Raji (cell line): Measurements from ENCODE around the gene HOXA7.

Experiments
- POLR2A ChIP-seq: IDR thresholded peaks from 2 replicates; pipeline ENCODE4 v1.6.1; 2011; ENCODE audit warnings: low read depth, low read length, control low read depth; ENCODE audit not compliant: insufficient read depth

The HOXA7 gene

DNA sequence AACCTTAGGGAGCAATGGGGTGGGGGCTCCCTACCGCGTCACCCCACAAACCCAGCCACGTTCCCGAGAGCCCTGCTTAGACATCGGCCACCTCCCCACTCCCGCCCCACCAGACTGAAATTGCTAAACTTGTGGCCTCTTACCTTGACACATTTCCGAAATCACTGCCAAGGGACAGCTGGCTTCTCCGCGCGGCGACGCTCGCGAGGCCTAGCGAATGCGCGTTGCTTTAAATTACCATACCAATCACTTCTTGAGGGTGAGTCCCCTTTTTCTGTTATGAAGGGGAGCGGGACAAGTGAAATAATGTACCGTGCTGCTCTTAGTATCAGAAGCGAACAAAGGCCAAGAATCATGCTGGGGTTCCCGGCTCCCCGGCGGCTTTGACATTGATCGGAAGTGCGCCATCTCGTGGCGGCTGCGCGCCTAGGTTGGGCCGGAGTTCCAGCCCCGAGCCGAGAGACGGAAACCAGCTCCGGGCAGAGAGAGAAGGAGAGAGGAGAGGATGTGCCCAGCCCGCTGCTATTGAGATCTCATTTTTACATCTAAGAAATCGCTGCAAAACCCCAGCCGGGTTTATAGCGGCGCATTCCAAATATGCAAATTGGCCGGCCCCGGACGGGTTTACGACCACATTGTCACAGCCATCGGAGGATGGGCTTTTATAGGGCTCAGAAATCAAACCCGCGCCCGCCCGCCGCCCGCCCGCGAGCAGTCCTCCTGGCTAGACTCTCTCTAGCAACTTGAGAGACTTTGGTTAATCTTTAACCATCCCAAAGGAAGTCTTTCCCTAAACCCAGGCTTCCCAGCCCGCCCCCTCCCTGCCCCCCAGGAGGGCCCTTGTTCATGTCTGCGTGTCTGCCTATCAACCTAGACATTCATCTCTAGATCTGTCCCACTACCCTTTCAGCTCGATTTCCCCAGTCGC lies 23.3 kb upstream of the HOXA7 start:
- no peak for TF ChIP-seq POLR2A

DNA sequence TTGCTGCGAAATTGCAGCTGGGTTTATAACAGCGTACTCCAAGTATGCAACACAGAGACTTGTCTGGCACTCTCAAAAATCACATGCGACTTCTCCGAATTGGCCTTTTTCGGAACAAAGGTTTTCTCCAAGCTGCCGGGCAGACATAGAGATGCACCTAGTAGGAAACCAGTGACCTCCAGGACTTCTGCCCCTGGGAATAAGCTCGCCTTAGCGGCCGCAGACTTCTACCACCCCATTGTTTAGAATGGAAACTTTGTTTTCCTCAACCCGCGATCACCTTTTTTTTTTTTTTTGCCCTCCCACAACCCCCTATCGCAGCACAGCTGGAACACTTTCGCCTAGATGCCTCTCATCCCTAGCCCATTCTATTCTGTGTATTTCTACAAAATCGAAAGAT lies 22.6 kb upstream of the HOXA7 start:
- no peak for TF ChIP-seq POLR2A

DNA sequence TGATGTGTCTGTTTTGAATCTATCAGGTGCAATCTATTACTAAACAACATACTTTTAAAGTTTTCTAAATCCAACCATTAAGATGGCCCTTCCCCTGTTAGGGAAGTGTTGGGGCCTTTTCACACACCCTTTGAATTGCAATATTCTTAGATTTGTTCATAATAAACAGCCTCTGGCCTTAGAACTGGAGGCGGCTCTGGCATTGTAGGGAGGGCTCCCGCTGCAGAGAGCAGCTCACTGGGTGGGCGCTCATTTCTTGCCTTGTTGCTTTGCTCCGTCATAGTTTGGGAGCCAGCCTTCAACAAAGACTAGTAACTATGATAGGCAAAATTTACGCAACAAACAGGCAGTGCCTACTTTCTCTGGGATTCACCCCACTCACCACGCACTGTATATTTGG lies 21.9 kb upstream of the HOXA7 start:
- TF ChIP-seq POLR2A: no peak

DNA sequence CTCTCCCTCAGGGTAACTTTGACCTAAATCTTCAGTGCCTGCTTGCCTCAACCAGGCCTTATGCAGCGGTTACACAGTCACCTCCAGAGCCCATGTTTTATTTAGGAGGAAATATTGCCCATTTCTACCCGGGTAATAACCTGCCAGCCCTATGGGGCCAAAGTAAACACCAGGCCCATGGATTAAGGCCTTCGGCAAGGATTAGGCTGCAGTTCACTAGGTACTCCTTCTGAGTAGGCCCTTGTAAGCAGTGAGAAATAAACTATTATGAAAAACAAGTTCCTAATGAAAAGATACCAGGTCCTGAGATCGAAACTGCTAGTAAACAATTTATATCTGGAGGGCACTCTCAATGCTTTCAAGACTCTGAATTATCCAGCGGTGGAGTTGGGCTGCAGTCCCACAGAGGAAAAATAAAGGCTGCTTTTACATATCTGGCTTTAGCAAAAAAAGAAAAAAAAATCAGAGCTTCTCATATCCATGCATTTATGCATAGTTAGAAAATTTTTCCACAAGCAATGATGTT lies 21.4 kb upstream of the HOXA7 start:
- no peak for TF ChIP-seq POLR2A

DNA sequence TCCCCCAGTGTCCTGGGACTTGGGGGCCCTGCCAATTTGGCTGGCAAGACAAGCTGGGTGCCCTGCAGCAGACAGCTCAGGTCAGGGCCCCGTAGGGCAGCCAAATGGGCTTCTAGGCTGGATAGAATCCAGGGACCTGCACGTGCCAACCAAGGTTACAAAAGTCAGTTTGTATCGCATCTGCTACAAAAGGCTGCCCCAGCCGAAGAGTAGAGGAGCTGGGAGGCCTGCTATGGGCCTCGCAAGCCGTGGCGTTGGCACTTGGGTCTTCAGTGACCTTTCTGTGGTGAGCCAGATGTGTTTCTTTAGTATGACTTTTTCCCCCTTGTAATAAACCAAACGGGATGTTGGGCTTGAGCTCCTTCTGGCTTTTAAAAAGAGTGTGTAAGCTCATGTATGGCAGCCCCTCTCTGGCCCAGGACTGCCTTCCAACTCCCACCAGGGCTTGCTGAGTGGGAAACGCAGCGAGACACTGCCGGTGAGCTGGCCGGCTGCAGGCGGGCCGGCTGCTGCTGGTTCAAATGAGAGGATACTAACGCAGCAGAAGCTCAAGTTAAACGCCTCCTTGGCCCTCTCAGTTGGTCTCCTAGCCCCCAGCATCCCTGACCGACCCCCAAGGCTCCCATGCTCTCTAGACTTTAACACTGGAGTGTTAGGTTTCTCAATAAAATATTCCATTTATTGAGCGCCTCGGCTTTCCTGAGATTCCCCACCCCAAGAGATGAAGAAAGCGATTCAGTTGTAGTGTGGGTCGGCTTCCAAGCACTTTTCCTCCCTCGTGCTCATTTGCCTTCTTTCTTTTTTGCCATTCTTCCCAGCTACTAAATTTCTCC lies 20.7 kb upstream of the HOXA7 start:
- TF ChIP-seq POLR2A: no peak

DNA sequence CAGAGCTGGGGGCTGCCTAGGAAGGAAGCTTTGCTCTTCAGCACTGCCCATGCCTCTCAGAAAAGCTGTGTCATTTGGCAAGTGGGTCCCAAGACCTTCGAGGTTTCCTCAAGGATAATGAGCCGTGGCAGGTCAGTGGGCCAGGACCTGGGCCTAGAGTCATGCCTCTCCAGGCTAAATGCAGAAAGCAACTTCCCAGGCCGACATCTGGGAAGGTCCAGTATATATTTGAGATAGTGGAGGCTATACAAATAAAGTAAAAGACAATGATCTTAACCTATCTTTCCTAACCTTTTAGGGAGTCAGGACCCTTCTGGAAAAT lies 20.0 kb upstream of the HOXA7 start:
- TF ChIP-seq POLR2A: no peak

DNA sequence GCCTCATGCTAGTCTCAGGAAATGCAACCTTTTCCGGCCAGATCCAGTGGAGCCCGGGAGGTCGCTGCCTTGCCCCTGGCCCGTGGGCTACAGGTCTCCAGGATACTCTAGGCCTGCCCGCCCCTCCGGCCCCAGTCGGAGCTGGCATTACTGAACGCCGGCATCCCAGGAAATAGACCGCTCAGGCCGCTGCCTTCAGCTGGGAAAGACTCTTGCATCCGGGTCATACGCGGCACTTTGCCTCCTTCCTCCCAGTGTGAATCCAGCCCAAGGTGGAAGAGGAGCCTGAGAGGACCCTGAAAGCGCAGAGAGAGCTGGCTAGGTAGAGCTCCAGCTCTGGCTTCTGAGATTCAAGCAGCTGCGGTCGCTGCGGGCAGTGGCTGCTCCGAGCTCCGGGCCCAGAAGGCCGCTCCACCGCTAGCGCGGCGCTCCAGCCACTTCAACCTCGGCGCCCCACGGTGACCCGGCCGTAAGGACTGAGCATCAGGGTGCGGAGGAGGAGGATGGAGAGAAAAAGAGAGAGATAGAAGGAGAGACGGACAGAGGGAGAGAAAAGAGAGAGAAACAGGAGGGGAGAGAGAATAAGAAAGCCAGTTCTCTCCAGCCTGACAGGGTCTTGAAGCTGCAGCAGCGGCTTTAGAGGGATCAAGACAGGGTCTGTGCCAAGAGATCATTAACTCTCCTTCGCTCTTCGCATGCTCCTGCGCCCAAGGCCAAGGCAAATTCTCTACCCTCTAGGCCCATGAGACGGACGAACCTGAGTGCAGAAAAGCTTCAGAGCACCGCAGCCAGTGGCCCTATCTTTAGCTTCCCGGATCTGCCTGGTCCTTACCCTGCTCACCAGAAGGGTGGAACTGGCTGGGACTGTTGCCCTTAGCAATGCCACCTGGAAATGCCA lies 19.4 kb upstream of the HOXA7 start:
- no peak for TF ChIP-seq POLR2A

DNA sequence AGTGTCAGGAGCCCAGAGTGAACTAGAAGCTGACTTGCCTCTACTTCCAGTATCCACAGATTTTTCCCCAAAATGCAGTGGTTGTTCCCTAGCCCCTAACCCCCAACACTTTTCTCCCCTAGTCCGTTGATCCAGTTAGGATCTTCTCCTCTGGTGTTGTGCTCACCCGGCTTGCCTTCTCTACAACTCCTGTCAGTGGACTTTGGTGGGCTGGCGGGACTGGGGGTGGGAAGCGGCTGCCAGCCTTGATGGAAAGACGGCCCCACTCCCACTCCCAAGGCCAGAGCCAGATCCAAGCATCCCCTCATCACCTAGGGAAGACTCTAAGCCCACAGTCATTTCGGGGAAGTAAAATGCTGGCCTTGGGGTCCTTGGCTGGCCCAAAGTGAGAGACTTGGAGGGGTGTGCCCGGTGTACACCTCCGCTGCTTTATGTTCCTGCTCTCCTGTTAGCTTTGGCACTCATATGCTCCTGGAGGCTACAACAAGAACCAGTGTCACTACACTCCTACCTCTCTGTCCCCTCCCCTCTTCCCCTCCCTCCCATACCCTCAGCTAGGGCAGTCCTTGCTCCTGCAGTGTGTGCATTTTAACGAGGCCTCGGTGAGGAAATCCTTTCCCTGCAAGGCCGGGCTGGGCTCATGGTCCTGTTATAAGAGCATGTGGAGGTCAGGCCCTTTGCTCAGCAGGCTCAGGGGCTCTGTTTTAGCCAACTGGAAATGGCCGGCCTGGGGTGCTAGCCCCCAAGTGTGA lies 18.6 kb upstream of the HOXA7 start:
- TF ChIP-seq POLR2A: no peak

DNA sequence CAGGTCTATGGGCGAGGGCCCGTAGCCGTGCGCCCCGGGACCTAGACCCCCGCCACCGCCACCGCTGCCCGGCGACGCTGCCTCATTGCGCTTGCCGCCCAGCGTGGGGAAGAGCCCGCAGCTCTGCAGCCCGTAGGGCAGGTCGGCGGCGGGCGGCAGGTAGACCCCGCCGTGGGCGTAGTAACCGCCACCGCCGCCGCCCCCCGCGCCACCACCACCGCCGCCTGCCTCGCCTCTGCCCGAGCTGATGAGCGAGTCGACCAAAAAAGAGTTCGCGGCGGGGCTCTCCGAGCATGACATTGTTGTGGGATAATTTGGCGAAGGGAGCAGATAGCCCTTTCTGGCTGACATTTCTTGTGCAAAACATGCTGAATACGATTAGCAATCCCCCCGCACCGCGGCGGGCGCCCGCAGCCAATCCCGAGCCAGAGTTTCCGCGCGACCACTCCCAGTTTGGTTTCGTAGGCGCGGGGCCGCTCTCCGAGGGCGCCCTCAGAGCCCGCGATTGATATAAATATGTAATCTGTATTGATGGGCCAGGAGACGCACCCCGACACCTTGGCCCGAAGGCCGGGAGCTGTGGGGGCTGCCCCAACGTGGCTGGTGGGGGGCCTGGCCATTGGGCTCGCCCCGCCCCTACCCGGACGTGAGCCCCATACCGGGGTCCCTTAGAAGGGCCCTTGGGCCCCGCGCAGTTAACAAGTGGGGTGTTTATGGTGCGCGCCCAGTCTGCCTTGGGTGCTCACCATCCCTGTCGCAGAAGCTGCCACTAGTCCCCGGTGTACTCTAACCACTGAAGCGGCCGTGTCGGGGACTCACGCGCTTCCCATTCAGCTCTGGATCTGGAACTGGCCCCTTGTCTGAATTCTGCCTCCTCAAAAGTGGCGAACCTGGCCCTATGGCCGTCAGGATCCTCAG lies 17.7 kb upstream of the HOXA7 start, which contains the start of gene HOXA10:
Gene HOXA10 (minus strand): TSS at position 365 of the 918 bp plus-strand sequence. CDS start 14 bp downstream, at position 351.
- TF ChIP-seq POLR2A: no peak

DNA sequence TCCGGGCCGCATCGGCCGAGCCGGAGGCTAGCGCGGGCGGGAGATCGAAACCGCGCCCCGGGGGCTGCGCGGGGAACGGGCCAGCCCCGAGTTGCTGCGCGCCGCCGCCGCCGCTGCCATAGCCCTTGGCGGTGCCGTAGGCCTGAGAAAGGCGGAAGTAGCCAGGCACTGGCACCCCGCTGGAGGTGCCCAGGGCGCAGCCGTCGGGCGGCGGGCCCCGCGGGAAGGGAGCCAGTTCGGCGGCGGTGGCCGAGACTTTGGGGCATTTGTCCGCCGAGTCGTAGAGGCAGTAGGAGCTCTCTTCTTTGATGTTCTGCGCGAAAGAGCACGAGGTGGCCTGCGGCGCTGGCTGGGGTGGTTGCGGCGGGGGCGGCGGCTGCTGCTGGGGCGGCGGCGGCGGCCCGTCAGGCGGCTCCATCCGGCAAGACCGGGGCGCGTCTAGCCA lies 17.1 kb upstream of the HOXA7 start:
- no peak for TF ChIP-seq POLR2A

DNA sequence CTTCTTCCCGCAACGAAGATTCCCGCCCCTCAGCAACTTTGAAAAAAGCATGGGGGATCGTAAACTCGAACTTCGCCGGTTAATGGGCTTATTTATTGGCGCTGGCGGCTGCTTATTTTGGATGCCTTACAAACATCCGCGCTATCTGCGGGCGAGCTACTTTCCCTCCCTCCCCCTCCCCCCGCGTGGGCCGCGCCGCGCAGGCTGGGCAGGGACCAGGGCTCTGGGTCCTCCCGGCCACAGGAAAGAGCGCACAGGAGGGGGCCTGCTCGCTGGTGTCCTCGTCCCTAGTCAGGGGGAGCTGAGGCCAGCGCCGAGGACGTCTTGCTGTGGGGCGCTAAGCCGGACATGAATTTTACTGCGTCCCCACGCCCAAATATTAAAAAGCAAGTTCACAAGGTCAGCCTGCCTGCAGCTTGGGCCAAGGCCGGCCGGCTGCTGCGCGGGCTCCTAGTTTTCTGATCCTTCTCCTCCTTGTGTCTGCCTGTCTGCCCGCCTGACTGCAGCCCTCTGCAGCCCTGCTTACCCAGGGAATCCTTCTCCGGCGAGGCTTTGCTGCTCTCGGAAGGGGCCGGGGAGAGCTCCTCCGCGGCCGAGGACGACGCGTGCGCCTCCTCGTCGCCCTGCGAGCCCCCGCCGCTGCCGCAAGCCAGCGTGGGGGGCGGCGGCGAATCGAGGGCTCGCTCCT lies 16.5 kb upstream of the HOXA7 start:
- no peak for TF ChIP-seq POLR2A

DNA sequence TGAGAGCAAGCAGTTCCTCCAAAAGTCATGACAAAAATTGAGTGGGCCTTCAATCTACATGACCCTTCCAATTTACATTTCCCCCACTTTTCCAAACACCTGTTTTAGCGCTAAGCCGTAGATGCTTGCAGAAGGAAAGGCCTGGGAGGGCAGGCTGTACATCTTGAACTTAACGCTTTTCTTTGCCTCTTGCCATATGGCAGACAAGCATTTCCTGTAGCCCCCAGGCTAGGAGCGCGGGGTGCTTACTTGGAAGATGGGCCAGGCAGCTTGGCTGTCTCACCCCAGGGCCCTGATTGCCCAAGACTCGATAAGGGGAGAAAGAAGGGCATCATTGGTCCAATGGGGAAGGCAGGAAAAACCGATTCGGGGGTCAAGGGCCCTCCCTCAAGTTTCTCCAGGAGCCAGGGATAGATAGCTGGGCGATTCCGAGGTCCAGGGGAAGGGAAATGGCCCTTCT lies 15.9 kb upstream of the HOXA7 start:
- no peak for TF ChIP-seq POLR2A
